ENCODE data around the gene TWNK.

The TWNK gene

GRCh38 chr10:101011517-101012423, 24.4 kb downstream of the TWNK start:
- DNase-seq (ENCODE audit: low read depth in 2 of 2): no peak

- DNase-seq (ENCODE audit: low read depth in 2 of 2): peak; percentile 73 to 78
Observed at GRCh38 chr10:101012525-101013364, 25.4 kb downstream of the TWNK start.

GRCh38 chr10:101013365-101013825, 26.1 kb downstream of the TWNK start:
- no peak for DNase-seq (ENCODE audit: low read depth in 2 of 2)

- no peak for DNase-seq (ENCODE audit: low read depth in 2 of 2)
Observed at GRCh38 chr10:101014230-101014884, 27.0 kb downstream of the TWNK start.

- peak in 1 of 2 experiments; percentile 64 for DNase-seq (ENCODE audit: low read depth in 2 of 2)
Observed at GRCh38 chr10:101014966-101015581, 27.7 kb downstream of the TWNK start.

GRCh38 chr10:101015582-101015973, 28.2 kb downstream of the TWNK start:
- no peak for DNase-seq (ENCODE audit: low read depth in 2 of 2)

GRCh38 chr10:101016814-101017213, 29.5 kb downstream of the TWNK start:
- no peak for DNase-seq (ENCODE audit: low read depth in 2 of 2)

GRCh38 chr10:101018118-101018599, 30.8 kb downstream of the TWNK start:
- no peak for DNase-seq (ENCODE audit: low read depth in 2 of 2)

- DNase-seq (ENCODE audit: low read depth in 2 of 2): no peak
Observed at GRCh38 chr10:101018600-101019439, 31.5 kb downstream of the TWNK start.

GRCh38 chr10:101019440-101019703, 32.0 kb downstream of the TWNK start:
- no peak for DNase-seq (ENCODE audit: low read depth in 2 of 2)

GRCh38 chr10:101020427-101021075, 33.2 kb downstream of the TWNK start:
- no peak for DNase-seq (ENCODE audit: low read depth in 2 of 2)

GRCh38 chr10:101021239-101021638, 33.9 kb downstream of the TWNK start:
- DNase-seq (ENCODE audit: low read depth in 2 of 2): no peak

GRCh38 chr10:101021692-101022251, 34.4 kb downstream of the TWNK start:
- DNase-seq (ENCODE audit: low read depth in 2 of 2): no peak

- no peak for DNase-seq (ENCODE audit: low read depth in 2 of 2)
Observed at GRCh38 chr10:101022967-101023705, 35.8 kb downstream of the TWNK start.

- no peak for DNase-seq (ENCODE audit: low read depth in 2 of 2)
Observed at GRCh38 chr10:101027106-101027720, 39.9 kb downstream of the TWNK start.

- no peak for DNase-seq (ENCODE audit: low read depth in 2 of 2)
Observed at GRCh38 chr10:101028446-101029337, 41.3 kb downstream of the TWNK start.

- DNase-seq (ENCODE audit: low read depth in 2 of 2): no peak
Observed at GRCh38 chr10:101029520-101030295, 42.4 kb downstream of the TWNK start.

Data from fibroblast of skin of left biceps (primary cell).